Measurements from ENCODE around the gene AFAP1L1. TPM values are rescaled to one million over a fixed set of nuclear protein-coding genes. Genes with fewer than 3 reads are reported as not detected.

The AFAP1L1 gene
- total and polyA plus RNA-seq, 9 of the 15 experiments (the other 6 are each of a cell fraction or from before 2014, with no cell fraction given), result 0.01 to 0.12 (median 0.03) TPM; not detected in 4

DNA sequence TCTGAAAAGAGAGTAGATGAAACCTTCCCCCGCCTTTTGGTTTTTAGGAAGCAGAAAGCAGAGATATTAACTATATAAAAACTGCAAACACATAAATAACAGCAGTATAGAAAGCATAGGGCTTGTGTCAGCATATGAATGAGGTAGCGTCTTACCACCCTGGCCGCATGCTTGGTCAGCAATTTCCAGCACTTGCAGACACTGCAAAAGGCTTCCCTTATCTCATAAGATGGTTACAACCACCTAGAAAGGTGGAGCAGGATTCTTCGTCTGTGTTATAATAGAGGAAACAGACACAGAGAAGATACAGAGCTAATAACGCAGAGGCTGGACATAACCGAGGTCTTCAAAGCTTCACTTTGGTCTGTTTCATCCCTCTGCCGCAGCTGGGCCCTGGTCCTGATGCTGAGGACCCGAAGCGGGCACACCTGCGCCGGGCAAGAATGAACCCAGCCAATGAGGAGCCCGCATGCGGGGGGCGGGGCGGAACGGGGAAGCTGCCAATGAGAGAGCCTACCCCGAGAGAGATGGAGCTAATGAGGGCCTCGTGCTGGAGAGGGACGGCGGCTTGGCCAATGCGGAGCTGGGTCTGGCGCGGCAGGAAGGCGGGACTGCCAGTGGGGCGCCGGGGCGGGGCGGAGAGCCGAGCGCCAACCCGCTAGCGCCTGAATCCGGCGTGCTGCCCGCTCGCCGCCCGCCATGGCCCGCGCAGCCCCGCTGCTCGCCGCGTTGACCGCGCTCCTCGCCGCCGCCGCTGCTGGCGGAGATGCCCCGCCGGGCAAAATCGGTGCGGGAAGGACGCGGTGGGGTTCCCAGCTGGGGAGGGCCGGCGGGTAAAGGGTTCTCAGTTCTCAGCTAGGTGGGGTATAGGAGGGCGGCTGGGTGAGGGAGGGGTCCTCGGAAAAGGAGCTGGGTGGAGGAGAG is 86.0 kb downstream of the AFAP1L1 start, which contains the start of gene PCYOX1L (continued):
- TF ChIP-seq, protein P1, sequence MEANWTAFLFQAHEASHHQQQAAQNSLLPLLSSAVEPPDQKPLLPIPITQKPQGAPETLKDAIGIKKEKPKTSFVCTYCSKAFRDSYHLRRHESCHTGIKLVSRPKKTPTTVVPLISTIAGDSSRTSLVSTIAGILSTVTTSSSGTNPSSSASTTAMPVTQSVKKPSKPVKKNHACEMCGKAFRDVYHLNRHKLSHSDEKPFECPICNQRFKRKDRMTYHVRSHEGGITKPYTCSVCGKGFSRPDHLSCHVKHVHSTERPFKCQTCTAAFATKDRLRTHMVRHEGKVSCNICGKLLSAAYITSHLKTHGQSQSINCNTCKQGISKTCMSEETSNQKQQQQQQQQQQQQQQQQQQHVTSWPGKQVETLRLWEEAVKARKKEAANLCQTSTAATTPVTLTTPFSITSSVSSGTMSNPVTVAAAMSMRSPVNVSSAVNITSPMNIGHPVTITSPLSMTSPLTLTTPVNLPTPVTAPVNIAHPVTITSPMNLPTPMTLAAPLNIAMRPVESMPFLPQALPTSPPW (CRISPR knock-in tag; IDR thresholded peaks at IDR 0.05), result peak; percentile 99
- TF ChIP-seq SMARCB1 (IDR thresholded peaks at IDR 0.05; ENCODE audit: insufficient read length, low read depth) (no peak), SREBF1 (IDR thresholded peaks at IDR 0.05; ENCODE audit: borderline replicate concordance, low read depth, low read length) (no peak), NUFIP1 (IDR thresholded peaks at IDR 0.05; ENCODE audit: partially characterized antibody) (no peak), TEAD4 (IDR thresholded peaks at IDR 0.05; ENCODE audit: low read length) (0 out of 2 replicates have a peak, but pooled peaks have one; percentile 8), TEAD4 (CRISPR knock-in tag; IDR thresholded peaks at IDR 0.05; ENCODE audit: borderline replicate concordance) (no peak), ZFX (CRISPR knock-in tag; IDR thresholded peaks at IDR 0.05) (peak; percentile 62), ZNF589 (CRISPR knock-in tag; IDR thresholded peaks at IDR 0.05; ENCODE audit: low read depth) (0 out of 2 replicates have a peak, but pooled peaks have one; percentile 20), ZNF75A (CRISPR knock-in tag; IDR thresholded peaks at IDR 0.05) (no peak), ESRRA (IDR thresholded peaks at IDR 0.05; ENCODE audit: borderline replicate concordance, low read depth) (no peak)
- TF ChIP-seq, protein P2, sequence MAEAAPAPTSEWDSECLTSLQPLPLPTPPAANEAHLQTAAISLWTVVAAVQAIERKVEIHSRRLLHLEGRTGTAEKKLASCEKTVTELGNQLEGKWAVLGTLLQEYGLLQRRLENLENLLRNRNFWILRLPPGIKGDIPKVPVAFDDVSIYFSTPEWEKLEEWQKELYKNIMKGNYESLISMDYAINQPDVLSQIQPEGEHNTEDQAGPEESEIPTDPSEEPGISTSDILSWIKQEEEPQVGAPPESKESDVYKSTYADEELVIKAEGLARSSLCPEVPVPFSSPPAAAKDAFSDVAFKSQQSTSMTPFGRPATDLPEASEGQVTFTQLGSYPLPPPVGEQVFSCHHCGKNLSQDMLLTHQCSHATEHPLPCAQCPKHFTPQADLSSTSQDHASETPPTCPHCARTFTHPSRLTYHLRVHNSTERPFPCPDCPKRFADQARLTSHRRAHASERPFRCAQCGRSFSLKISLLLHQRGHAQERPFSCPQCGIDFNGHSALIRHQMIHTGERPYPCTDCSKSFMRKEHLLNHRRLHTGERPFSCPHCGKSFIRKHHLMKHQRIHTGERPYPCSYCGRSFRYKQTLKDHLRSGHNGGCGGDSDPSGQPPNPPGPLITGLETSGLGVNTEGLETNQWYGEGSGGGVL (CRISPR knock-in tag; IDR thresholded peaks at IDR 0.05), result no peak
- TF ChIP-seq, protein P3, sequence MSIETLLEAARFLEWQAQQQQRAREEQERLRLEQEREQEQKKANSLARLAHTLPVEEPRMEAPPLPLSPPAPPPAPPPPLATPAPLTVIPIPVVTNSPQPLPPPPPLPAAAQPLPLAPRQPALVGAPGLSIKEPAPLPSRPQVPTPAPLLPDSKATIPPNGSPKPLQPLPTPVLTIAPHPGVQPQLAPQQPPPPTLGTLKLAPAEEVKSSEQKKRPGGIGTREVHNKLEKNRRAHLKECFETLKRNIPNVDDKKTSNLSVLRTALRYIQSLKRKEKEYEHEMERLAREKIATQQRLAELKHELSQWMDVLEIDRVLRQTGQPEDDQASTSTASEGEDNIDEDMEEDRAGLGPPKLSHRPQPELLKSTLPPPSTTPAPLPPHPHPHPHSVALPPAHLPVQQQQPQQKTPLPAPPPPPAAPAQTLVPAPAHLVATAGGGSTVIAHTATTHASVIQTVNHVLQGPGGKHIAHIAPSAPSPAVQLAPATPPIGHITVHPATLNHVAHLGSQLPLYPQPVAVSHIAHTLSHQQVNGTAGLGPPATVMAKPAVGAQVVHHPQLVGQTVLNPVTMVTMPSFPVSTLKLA (conservative IDR thresholded peaks at IDR 0.05), result peak in 1 of 2 experiments; percentile 65; a peak in 3 of 4 replicates
- TF ChIP-seq, protein P4, sequence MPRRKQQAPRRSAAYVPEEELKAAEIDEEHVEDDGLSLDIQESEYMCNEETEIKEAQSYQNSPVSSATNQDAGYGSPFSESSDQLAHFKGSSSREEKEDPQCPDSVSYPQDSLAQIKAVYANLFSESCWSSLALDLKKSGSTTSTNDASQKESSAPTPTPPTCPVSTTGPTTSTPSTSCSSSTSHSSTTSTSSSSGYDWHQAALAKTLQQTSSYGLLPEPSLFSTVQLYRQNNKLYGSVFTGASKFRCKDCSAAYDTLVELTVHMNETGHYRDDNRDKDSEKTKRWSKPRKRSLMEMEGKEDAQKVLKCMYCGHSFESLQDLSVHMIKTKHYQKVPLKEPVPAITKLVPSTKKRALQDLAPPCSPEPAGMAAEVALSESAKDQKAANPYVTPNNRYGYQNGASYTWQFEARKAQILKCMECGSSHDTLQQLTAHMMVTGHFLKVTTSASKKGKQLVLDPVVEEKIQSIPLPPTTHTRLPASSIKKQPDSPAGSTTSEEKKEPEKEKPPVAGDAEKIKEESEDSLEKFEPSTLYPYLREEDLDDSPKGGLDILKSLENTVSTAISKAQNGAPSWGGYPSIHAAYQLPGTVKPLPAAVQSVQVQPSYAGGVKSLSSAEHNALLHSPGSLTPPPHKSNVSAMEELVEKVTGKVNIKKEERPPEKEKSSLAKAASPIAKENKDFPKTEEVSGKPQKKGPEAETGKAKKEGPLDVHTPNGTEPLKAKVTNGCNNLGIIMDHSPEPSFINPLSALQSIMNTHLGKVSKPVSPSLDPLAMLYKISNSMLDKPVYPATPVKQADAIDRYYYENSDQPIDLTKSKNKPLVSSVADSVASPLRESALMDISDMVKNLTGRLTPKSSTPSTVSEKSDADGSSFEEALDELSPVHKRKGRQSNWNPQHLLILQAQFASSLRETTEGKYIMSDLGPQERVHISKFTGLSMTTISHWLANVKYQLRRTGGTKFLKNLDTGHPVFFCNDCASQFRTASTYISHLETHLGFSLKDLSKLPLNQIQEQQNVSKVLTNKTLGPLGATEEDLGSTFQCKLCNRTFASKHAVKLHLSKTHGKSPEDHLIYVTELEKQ (CRISPR knock-in tag; IDR thresholded peaks at IDR 0.05), result no peak

Data from K562 (cell line).